Aorta (tissue), 5 donors: ENCODE measurements around the gene OGFOD2. TPM values are rescaled to one million over a fixed set of nuclear protein-coding genes. Genes with fewer than 3 reads are reported as not detected.

Source experiments
- ATAC-seq: fragments of 200-7000 bp; cut with Tn5 transposase; one replicate; pipeline ENCODE4 v1.9.1; 2022; ENCODE audit warnings: moderate library complexity; ENCODE audit not compliant: low FRiP score
- DNase-seq, 2 donors: peaks; one replicate each; pipeline ENCODE4 v3.0.0-alpha.2; 2020
- H3K27ac ChIP-seq, 2 donors: one replicate each; pipeline ENCODE4 v1.5.1; 2013; ENCODE audit warnings: low read length in 2 of 2, mild to moderate bottlenecking in 2 of 2, moderate library complexity in 2 of 2, control low read depth in 1 of 2, inconsistent platforms in 1 of 2, low read depth in 1 of 2
- H3K27me3 ChIP-seq, 2 donors: one replicate each; pipeline ENCODE4 v1.6.1; 2013; ENCODE audit warnings: control low read depth in 1 of 2, low read length in 1 of 2, mild to moderate bottlenecking in 1 of 2, moderate library complexity in 1 of 2; ENCODE audit not compliant: insufficient read depth in 2 of 2, control insufficient read depth in 1 of 2
- H3K36me3 ChIP-seq, 2 donors: one replicate each; pipeline ENCODE4 v1.6.1; 2013; ENCODE audit warnings: control low read depth in 1 of 2, low read length in 1 of 2, mild to moderate bottlenecking in 1 of 2; ENCODE audit not compliant: insufficient read depth in 2 of 2, control insufficient read depth in 1 of 2
- H3K4me1 ChIP-seq, 2 donors: one replicate each; pipeline ENCODE4 v1.6.1; 2013; ENCODE audit warnings: low read length in 2 of 2, control low read depth in 1 of 2, mild to moderate bottlenecking in 1 of 2, moderate library complexity in 1 of 2; ENCODE audit not compliant: insufficient read depth in 2 of 2, control insufficient read depth in 1 of 2
- H3K4me3 ChIP-seq, 2 donors: one replicate each; pipeline ENCODE4 v1.5.1; 2013; ENCODE audit warnings: low read length in 2 of 2, control low read depth in 1 of 2, mild to moderate bottlenecking in 1 of 2
- H3K9me3 ChIP-seq: one replicate; pipeline ENCODE4 v1.6.1; 2013; ENCODE audit warnings: mild to moderate bottlenecking, low read length; ENCODE audit not compliant: control insufficient read depth
- WGBS, 2 donors: extraction: QIAGEN DNeasy Blood & Tissue Kit; methylation state at CpG; one replicate each; pipeline ENCODE4 v1.1.7; 2013; 5-methylcytosine and 5-hydroxymethylcytosine counted together
- intact Hi-C, 2 donors: fragments of 100-400 bp; cut with DNase I; formaldehyde crosslinking; loops; one replicate each; pipeline versions ENCODE4 v1.14.2 to v1.15.0; 2022
- polyA plus RNA-seq, 2 donors: library from polyadenylated mRNA; stranded (reverse); fragments of 200-250 nt; gene quantifications; one replicate each; pipeline ENCODE4 v1.2.3, GENCODE V29; 2013
- total RNA-seq, 2 donors: library from RNA; stranded (reverse); fragmentation: NEBNext Ultra II Directional; extraction: Animal tissue kit (Norgen Biotek cat#: 25700); gene quantifications; one replicate each; pipeline ENCODE4 v1.2.1, GENCODE V29; 2021
- donor health status: healthy with polysubstance abuse.
- donor health status: Bipolar disorder and iron deficiency.
- donor health status: DM: no; HTN: no; CAD: no.
- donor health status: DM: no; HTN: no; CAD: no.
- donor health status: DM: yes; HTN: yes; CAD: no.

The OGFOD2 gene
- total and polyA plus RNA-seq, 4 donors, result 8.9 to 16.6 (median 13.9) TPM

GRCh38 chr12:122948605-122949004, 26.4 kb upstream of the OGFOD2 start:
- 91 to 92% methylated on average over 14 of the region's 14 CpGs for WGBS, 2 donors
- H3K27ac ChIP-seq, result no peak overlapping the region

GRCh38 chr12:122949405-122949804, 25.6 kb upstream of the OGFOD2 start:
- intact Hi-C loops, result no loop called here
- no peaks in the 10 kb centered on the region for H3K9me3 ChIP-seq
- WGBS, 2 donors, result 85 to 86% methylated on average over 8 of the region's 8 CpGs

More at GRCh38 chr12:122948605-122949004, 26.4 kb upstream of the OGFOD2 start:
- Histone ChIP-seq H3K36me3 (no peaks in the 10 kb centered on the region), H3K4me1 (no peaks in the 10 kb centered on the region), H3K4me3 (no peak overlapping the region), H3K9me3 (no peaks in the 10 kb centered on the region), H3K27me3 (no peaks in the 10 kb centered on the region)
- intact Hi-C loops, result no loop called here
- ATAC-seq, result no peak
- DNase-seq, result no peak

GRCh38 chr12:122949816-122950675, 25.0 kb upstream of the OGFOD2 start:
- Histone ChIP-seq H3K27me3 (no peaks in the 10 kb centered on the region), H3K4me1 (no peaks in the 10 kb centered on the region), H3K9me3 (no peaks in the 10 kb centered on the region), H3K4me3 (no peak overlapping the region), H3K36me3 (no peaks in the 10 kb centered on the region), H3K27ac (no peak overlapping the region)
- intact Hi-C loops, result loop anchor here in 1 of 2 donors (5.0 kb wide), 1 partner anchor 158 kb away; no protein-coding TSS in a partner anchor
- 91 to 95% methylated on average over 26 to 27 of the region's 27 CpGs for WGBS, 2 donors
- DNase-seq (no peak), ATAC-seq (no peak)

More at GRCh38 chr12:122949405-122949804, 25.6 kb upstream of the OGFOD2 start:
- Histone ChIP-seq H3K27ac (no peak overlapping the region), H3K36me3 (no peaks in the 10 kb centered on the region), H3K4me3 (no peak overlapping the region), H3K27me3 (no peaks in the 10 kb centered on the region), H3K4me1 (no peaks in the 10 kb centered on the region)
- DNase-seq (no peak), ATAC-seq (no peak)

- ATAC-seq, result no peak
- WGBS, 2 donors, result 70 to 81% methylated on average over 9 of the region's 9 CpGs
- Histone ChIP-seq H3K4me1 (no peaks in the 10 kb centered on the region), H3K27ac (no peak overlapping the region), H3K4me3 (no peak overlapping the region), H3K36me3 (no peaks in the 10 kb centered on the region), H3K27me3 (no peaks in the 10 kb centered on the region), H3K9me3 (no peaks in the 10 kb centered on the region)
- no peak for DNase-seq
- intact Hi-C loops, result loop anchor here in 1 of 2 donors (5.0 kb wide), 1 partner anchor 159 kb away; no protein-coding TSS in a partner anchor
Observed at GRCh38 chr12:122951406-122951805, 23.6 kb upstream of the OGFOD2 start.

- no peaks in the 10 kb centered on the region for H3K4me1 ChIP-seq
Observed at GRCh38 chr12:122951979-122952892, 22.8 kb upstream of the OGFOD2 start.

GRCh38 chr12:122955156-122955555, 19.9 kb upstream of the OGFOD2 start:
- Histone ChIP-seq H3K36me3 (peaks cover 0 to 3% of the 10 kb centered on the region in 2 donors), H3K4me3 (no peak overlapping the region), H3K4me1 (no peaks in the 10 kb centered on the region), H3K9me3 (no peaks in the 10 kb centered on the region), H3K27me3 (no peaks in the 10 kb centered on the region), H3K27ac (no peak overlapping the region)
- 75% methylated on average over 8 of the region's 8 CpGs for WGBS, 2 donors
- intact Hi-C loops, result no loop called here
- ATAC-seq (no peak), DNase-seq (no peak)

More at GRCh38 chr12:122951979-122952892, 22.8 kb upstream of the OGFOD2 start:
- no peak overlapping the region for H3K4me3 ChIP-seq
- no peaks in the 10 kb centered on the region for H3K27me3 ChIP-seq
- H3K9me3 ChIP-seq, result no peaks in the 10 kb centered on the region
- peak; percentile 91 for ATAC-seq
- DNase-seq, result peak; percentile 86 to 88
- intact Hi-C loops, result loop anchor here (1.0 to 5.0 kb wide), 4 partner anchors 91 to 160 kb away; no protein-coding TSS in a partner anchor
- H3K27ac ChIP-seq, result no peak overlapping the region
- 69 to 71% methylated on average over 12 of the region's 12 CpGs for WGBS, 2 donors
- H3K36me3 ChIP-seq, result no peaks in the 10 kb centered on the region

GRCh38 chr12:122956035-122956434, 19.0 kb upstream of the OGFOD2 start:
- intact Hi-C loops, result no loop called here
- Histone ChIP-seq H3K9me3 (no peaks in the 10 kb centered on the region), H3K27ac (no peak overlapping the region), H3K36me3 (peaks cover 0 to 3% of the 10 kb centered on the region in 2 donors), H3K4me1 (no peaks in the 10 kb centered on the region), H3K4me3 (no peak overlapping the region), H3K27me3 (no peaks in the 10 kb centered on the region)
- 80 to 86% methylated on average over 2 of the region's 2 CpGs for WGBS, 2 donors
- ATAC-seq (no peak), DNase-seq (no peak)

- no peak for ATAC-seq
- Histone ChIP-seq H3K9me3 (no peaks in the 10 kb centered on the region), H3K4me3 (no peak overlapping the region), H3K27me3 (no peaks in the 10 kb centered on the region), H3K4me1 (no peaks in the 10 kb centered on the region), H3K27ac (no peak overlapping the region), H3K36me3 (peaks cover 0 to 3% of the 10 kb centered on the region in 2 donors)
- intact Hi-C loops, result no loop called here
- DNase-seq, result no peak
- 84 to 91% methylated on average over 5 of the region's 5 CpGs for WGBS, 2 donors
Observed at GRCh38 chr12:122958198-122958888, 16.7 kb upstream of the OGFOD2 start.
